ENCODE measurements around the gene DNASE1L3. TPM values are rescaled to one million over a fixed set of nuclear protein-coding genes. Genes with fewer than 3 reads are reported as not detected.

Gene DNASE1L3
- total and polyA plus RNA-seq, 5 experiments from 2014 or later = 0.66 TPM; not detected in 4

DNA sequence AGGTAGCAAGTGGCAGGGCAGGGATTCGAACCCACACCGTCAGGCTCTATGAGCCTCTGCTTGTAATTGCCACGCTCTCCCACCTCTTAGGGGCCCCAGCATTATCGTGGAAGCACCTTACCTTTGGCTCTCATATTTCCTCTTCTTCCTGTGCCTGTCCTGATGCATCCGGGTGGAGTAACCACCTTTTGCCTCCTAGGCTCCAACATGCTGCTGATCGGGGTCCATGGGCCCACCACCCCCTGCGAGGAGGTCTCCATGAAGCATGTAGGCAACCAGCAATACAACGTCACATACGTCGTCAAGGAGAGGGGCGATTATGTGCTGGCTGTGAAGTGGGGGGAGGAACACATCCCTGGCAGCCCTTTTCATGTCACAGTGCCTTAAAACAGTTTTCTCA, 40.4 kb downstream of the DNASE1L3 start:
- H3K4me3 Mint-ChIP-seq = no peak overlapping the region
- no peaks in the 10 kb centered on the region for H3K9me3 Mint-ChIP-seq
- POLR2A ChIA-PET = no interaction called here
- H3K4me1 Mint-ChIP-seq = peaks cover 0 to 5% (median 3%) of the 10 kb centered on the region in 4 donors
- ATAC-seq (no peak), DNase-seq (no peak)
- H3K36me3 Mint-ChIP-seq = peaks cover 0 to 45% (median 2%) of the 10 kb centered on the region in 3 donors
- H3K27ac Mint-ChIP-seq = peak overlapping the region in 3 of 10 donors; percentile 34 to 61 (median 38)
- no peaks in the 10 kb centered on the region for H3K27me3 Mint-ChIP-seq

DNA sequence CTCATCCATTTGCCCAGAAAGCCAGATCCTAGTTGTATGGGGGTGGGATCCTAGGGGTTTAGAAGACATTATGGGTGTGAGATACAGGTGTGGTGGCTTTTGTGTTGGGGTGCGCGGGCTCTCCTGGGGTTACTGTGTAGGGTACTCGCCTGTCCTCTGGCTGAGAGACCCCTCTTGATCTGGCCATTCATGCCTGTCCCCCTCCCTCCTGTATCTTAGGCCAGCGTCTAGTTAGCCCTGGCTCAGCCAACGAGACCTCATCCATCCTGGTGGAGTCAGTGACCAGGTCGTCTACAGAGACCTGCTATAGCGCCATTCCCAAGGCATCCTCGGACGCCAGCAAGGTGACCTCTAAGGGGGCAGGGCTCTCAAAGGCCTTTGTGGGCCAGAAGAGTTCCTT, 41.4 kb downstream of the DNASE1L3 start:
- Mint-ChIP-seq H3K4me1 (peaks cover 0 to 5% (median 2%) of the 10 kb centered on the region in 4 donors), H3K9me3 (no peaks in the 10 kb centered on the region), H3K4me3 (no peak overlapping the region), H3K27ac (peak overlapping the region in 3 of 10 donors; percentile 41 to 74 (median 45)), H3K36me3 (peaks cover 0 to 50% (median 2%) of the 10 kb centered on the region in 3 donors), H3K27me3 (no peaks in the 10 kb centered on the region)
- peak in 1 of 10 donors; percentile 37 for DNase-seq
- ATAC-seq = no peak
- POLR2A ChIA-PET = no interaction called here

DNA sequence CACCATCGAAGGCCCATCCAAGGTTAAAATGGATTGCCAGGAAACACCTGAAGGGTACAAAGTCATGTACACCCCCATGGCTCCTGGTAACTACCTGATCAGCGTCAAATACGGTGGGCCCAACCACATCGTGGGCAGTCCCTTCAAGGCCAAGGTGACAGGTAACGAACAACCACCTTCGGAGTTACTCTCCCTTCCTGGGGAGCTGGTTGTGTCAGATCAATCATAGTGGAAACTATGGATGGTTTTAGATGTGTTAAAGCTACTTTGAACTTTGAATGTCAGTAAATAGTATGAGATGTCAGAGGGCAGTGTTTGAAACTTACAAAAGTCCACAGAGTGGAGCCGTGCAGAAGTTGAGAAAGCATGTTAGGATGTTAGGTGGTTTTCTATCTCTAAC, 42.3 kb downstream of the DNASE1L3 start:
- peaks cover 0 to 59% (median 7%) of the 10 kb centered on the region in 3 donors for H3K36me3 Mint-ChIP-seq
- H3K27me3 Mint-ChIP-seq = no peaks in the 10 kb centered on the region
- H3K4me1 Mint-ChIP-seq = peaks cover 0 to 3% (median under 1%) of the 10 kb centered on the region in 4 donors
- ATAC-seq = no peak
- H3K9me3 Mint-ChIP-seq = no peaks in the 10 kb centered on the region
- POLR2A ChIA-PET = interaction anchor here (1.0 kb wide), 1 partner anchor 160 kb away, joined by 3 read pairs; no protein-coding TSS in a partner anchor
- no peak overlapping the region for H3K4me3 Mint-ChIP-seq
- no peak for DNase-seq
- no peak overlapping the region for H3K27ac Mint-ChIP-seq

DNA sequence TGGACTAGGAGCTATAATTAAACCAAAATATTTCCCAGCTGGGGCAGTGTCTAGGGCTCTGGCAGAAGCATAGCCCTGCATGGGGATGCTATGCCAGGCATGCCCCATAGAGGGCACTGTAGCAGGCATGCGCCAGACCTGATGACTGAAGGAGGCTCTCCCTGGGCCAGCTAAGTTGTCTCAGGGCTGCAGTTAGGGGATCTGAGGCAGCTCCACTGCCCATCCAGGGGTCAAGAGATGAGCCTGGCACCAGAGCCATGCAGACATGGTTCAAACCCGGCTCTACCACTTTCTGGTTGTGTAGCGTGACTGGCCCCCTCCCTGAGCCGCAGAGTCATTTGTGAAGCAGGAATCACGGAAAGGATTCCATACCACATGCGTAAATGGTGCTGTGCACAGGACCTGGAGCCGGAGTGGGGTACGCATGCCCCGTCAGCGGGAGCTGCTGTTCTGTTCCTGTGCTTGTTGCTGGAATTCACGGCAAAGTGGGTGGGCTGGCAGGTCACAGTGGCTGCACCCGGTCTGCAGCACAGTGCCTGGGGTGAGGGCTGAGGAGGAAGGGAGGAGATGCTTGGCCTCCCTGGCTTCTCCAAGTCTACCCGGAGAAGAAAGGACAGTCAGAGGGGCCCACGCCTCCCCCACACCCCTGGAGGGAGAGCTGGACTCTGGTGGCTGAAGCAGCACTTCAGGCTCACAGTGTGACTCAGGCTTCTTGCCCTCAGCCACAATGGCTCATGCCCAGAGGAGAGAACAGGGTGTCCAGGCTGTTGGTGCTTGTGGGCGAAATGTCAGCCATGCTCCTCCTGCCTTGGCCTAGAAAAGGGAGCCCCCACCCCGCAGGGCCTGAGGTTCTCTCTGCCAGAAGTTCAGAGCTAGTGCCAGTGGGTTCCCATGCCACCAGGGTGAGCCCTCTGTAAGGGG, 43.1 kb downstream of the DNASE1L3 start:
- Mint-ChIP-seq H3K4me3 (no peak overlapping the region), H3K9me3 (no peaks in the 10 kb centered on the region), H3K27ac (peak overlapping the region in 3 of 10 donors; percentile 20 to 64 (median 40)), H3K4me1 (no peaks in the 10 kb centered on the region), H3K36me3 (peaks cover 0 to 67% (median 10%) of the 10 kb centered on the region in 3 donors), H3K27me3 (no peaks in the 10 kb centered on the region)
- POLR2A ChIA-PET = interaction anchor here (1.0 to 1.6 kb wide), 2 partner anchors 51 to 159 kb away, joined by 3 read pairs; no protein-coding TSS in a partner anchor
- DNase-seq (peak; percentile 11 to 71 (median 50)), ATAC-seq (peak; percentile 88)

DNA sequence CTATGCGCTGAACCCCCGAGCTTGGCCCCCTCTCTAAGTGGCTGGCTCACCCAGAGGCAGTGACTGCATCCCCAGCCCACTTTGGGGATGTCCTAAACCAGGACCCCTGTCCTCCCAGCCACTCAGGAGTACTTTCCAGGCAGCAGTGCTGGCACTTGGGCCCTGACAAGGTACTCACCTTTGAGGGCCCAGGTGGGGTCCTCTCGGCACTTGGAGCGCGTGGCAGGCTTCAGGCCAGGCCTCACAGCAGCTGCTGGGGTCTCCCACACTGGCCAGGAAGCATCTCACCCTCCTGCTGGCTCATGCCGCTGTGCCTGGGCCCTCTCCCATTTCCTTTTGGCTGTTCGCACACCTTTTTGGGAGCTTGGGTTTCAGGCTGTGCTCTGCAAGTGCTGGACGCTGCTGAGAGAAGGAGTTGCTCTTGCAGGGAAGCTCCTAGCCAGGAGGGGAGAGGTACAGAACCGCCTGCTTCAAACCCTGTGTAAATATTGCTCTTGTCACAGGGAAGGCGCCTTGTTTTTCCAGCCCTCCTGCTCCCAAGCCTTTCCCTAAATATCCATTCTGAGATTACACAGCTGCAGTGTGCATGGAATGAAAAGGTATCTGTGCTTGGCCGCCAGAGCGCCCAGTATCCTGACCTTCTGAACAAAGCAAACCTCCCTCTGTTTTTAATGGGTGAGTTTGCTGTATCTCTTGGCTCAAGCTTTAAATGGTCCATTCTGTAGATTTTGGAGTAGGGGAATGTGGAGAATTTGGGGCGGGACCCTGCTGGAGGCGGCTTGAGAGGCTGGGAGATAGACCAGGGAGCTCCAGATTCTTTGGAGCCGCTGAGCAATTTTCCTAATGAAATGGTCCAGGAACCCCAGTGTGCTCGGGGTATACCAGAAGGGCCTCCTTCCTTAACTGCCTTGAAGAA, 45.6 kb downstream of the DNASE1L3 start:
- peaks cover 0 to 3% (median 0%) of the 10 kb centered on the region in 4 donors for H3K4me1 Mint-ChIP-seq
- POLR2A ChIA-PET = interaction anchor here (0.5 to 1.4 kb wide), 3 partner anchors 83 to 1608 kb away, joined by 3 to 4 read pairs (median 3); partner anchors contain the start of genes CCDC66 and FLNB
- H3K9me3 Mint-ChIP-seq = no peaks in the 10 kb centered on the region
- H3K4me3 Mint-ChIP-seq = no peak overlapping the region
- peak overlapping the region in 1 of 10 donors; percentile 34 for H3K27ac Mint-ChIP-seq
- ATAC-seq = no peak
- DNase-seq = peak in 1 of 10 donors; percentile 45
- no peaks in the 10 kb centered on the region for H3K27me3 Mint-ChIP-seq
- peaks cover 0 to 78% (median 26%) of the 10 kb centered on the region in 3 donors for H3K36me3 Mint-ChIP-seq

DNA sequence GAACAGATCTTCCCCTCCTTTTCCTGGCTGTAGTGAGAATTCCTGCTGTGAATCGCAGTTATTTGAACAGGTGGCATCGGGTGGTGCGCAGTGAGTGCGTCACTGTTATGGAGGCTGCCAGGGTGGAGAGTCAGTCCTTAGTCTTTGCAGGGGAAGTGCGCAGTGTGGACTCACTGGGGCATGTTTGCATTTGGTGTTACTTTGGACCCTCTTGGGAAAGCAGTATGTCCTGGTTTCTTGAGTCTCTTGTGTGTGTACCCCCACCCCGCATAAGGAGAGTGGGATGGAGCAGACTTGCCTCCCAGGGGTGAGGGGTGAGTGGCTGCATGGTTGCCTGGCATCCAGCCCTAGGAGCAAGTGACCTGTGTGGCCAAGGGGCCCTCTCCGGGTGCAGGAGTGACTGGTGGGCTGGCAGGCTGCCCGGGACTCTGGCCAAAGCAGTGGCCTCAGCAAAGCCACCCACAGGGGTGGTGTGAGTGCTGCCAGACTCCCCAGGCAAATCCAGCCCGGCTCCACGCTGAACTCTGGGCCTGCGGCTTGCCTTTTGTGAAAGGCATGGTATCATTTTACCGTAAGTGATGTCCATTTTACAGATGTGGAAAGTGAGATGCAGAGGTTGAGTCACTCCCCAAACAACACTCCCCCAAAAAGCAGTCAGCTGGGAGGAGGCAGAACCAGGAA, 46.4 kb downstream of the DNASE1L3 start:
- no peak overlapping the region for H3K27ac Mint-ChIP-seq
- H3K4me3 Mint-ChIP-seq = no peak overlapping the region
- H3K9me3 Mint-ChIP-seq = no peaks in the 10 kb centered on the region
- DNase-seq (peak in 1 of 10 donors; percentile 24), ATAC-seq (no peak)
- H3K4me1 Mint-ChIP-seq = peaks cover 0 to 3% (median 0%) of the 10 kb centered on the region in 4 donors
- peaks cover 0 to 79% (median 27%) of the 10 kb centered on the region in 3 donors for H3K36me3 Mint-ChIP-seq
- H3K27me3 Mint-ChIP-seq = no peaks in the 10 kb centered on the region
- POLR2A ChIA-PET = interaction anchor here (0.5 to 1.4 kb wide), 2 partner anchors 156 to 1607 kb away, joined by 3 to 4 read pairs; partner anchors contain the start of genes CCDC66 and FLNB

DNA sequence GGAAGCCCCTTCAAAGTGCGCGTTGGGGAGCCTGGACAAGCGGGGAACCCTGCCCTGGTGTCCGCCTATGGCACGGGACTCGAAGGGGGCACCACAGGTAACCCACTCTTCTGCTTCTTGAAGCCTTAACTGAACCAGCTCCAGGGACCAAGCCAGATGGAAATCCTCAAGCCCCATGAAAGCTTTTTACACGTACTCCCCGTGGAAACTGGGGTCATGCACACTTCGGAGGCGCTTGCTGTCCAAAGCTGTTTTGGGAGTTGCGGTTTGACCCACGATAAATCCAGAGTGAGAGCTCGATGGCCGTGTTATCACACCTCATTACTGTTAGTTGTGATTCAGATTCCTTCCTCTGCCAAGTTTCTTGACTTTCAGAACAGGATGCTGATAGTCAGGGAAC, 47.5 kb downstream of the DNASE1L3 start:
- POLR2A ChIA-PET = no interaction called here
- no peak for ATAC-seq
- Mint-ChIP-seq H3K36me3 (peaks cover 0 to 78% (median 28%) of the 10 kb centered on the region in 3 donors), H3K9me3 (no peaks in the 10 kb centered on the region), H3K27me3 (no peaks in the 10 kb centered on the region), H3K27ac (no peak overlapping the region), H3K4me1 (peaks cover 0 to 3% (median 0%) of the 10 kb centered on the region in 4 donors), H3K4me3 (no peak overlapping the region)
- no peak for DNase-seq

DNA sequence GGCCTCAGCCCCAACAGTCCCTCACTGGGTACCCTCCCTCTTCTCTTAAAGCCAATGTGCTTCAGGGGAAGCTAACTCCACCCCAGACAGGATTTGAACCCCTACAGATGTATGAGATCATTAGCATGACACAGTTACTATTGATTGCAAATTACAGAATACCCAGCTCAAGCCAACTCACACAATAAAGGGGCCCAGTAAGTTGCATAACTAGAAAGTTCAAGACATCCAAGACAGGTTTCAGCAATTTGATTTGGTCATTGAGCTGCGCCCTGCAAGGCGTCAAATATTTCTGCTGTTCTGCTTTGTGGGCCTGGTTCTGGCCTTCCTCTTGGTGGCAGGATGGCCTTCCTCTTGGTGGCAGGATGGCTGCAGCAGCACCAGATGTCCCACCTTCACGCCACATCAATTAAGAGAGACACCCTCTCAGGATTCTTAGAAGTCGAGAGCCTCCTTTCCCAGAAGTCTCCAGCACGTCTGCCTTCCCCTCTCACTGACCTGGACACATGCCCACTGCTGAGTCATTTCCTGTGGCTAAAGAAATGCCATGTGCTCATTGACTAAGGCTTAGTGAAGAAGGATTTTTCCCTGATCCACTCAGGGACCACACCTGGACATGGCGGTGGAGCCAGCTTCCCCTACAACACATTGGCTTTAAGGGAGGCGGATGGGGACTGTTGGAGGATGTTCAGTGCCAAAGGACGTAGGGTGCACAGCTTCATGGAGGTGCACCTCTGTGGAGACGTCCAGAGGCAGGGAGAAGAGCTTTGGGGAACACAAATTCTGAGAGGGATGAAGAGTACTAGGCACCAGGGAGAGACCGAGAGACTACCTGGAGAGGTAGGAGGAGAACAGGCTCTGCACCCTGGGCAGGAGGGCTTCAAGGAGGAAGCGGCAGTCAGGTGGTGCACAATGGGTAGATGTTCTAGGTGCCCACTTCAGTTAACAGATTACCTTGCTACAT, 49.1 kb downstream of the DNASE1L3 start:
- Mint-ChIP-seq H3K4me3 (no peak overlapping the region), H3K36me3 (peaks cover 0 to 88% (median 33%) of the 10 kb centered on the region in 3 donors), H3K9me3 (no peaks in the 10 kb centered on the region), H3K27ac (peak overlapping the region in 2 of 10 donors; percentile 10 to 63), H3K4me1 (peaks cover 0 to 3% (median 0%) of the 10 kb centered on the region in 4 donors), H3K27me3 (no peaks in the 10 kb centered on the region)
- ATAC-seq (no peak), DNase-seq (peak in 1 of 10 donors; percentile 11)
- POLR2A ChIA-PET = no interaction called here

DNA sequence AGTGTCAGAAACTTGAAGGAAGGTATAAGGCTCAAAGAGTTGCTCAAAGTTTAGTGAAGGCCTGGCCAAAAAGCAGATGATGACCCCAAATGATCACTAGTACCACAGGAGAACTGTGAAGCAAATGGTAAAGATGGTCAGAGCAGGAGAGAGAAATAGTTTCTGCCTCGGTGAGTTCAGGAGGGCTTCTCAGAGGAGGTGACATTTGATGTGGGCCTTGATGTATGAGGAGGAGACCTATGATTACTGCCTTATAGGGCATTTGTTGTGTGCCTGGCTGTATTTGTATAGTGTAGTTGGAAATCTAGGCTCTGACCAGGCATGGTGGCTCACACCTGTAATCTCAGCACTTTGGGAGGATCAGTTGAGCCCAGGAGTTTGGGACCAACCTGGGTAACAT, 50.4 kb downstream of the DNASE1L3 start:
- Mint-ChIP-seq H3K4me1 (peaks cover 0 to 3% (median 0%) of the 10 kb centered on the region in 4 donors), H3K4me3 (no peak overlapping the region), H3K27me3 (no peaks in the 10 kb centered on the region), H3K9me3 (no peaks in the 10 kb centered on the region), H3K27ac (peak overlapping the region in 2 of 10 donors; percentile 18 to 35), H3K36me3 (peaks cover 0 to 93% (median 33%) of the 10 kb centered on the region in 3 donors)
- POLR2A ChIA-PET = no interaction called here
- no peak for ATAC-seq
- DNase-seq = no peak

DNA sequence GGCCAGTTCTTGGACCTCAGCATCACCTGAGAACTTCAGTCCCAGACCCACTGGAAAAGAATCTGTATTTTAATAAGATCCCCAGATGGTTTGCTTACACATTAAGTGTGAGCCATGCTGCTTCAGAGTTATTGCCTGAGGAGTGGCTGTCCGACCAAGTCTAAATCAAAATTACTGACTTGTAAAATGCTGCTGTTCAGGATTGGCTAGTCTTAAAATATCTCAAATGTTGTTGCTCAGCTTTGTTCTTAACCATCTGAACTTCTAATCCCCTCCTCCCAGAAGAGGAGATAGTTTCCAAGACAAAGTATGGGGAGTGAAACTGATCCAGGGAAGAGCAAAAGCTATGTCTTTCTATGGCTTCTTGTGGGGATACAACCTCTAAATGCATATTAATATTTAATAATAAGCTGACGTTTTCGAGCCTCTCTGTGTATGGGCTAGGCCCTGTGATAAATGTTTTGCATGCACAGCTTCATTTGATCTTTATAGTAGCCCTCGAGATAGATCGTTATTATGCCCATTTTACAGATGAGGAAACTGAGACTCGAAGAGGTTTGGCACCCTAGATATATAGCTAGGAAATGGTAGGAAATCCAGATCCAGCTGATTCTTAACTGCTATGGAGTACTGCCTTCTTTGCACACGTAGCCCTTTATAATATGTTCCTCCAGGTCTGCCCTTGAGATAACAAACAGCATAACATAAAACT, 52.2 kb downstream of the DNASE1L3 start:
- Mint-ChIP-seq H3K4me3 (no peak overlapping the region), H3K9me3 (no peaks in the 10 kb centered on the region), H3K27me3 (no peaks in the 10 kb centered on the region), H3K27ac (no peak overlapping the region), H3K36me3 (peaks cover 0 to 95% (median 37%) of the 10 kb centered on the region in 3 donors), H3K4me1 (peaks cover 0 to 3% (median 0%) of the 10 kb centered on the region in 4 donors)
- DNase-seq (no peak), ATAC-seq (no peak)
- POLR2A ChIA-PET = no interaction called here

Measured in naive thymus-derived CD8-positive, alpha-beta T cell (primary cell).